ENCODE data around the gene CHCHD6.

CHCHD6 gene

DNA sequence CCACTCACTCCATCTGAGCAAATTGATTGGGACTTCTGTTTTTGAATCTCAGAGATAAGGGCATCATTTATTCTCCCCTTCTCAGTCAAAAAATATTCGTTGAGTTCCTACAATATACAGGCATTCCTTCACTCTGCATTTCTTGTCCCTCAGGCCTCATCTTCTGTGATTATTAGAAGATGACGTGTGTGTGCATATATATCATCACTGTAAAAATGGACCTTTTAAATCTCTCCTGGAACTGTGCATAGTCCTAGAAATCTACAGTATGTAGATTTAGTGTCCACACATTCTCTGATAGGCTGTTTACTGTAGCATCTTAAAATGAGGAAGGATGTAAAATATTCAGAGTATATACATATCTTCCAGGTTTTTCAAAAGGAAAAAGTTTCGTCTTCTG lies 235.7 kb downstream of the CHCHD6 start:
- H3K4me3 ChIP-seq (replicated peaks; ENCODE audit: low read depth, low read length), result no peak overlapping the region
- no peak for DNase-seq (ENCODE audit: low read depth)
- TF ChIP-seq, protein P1, sequence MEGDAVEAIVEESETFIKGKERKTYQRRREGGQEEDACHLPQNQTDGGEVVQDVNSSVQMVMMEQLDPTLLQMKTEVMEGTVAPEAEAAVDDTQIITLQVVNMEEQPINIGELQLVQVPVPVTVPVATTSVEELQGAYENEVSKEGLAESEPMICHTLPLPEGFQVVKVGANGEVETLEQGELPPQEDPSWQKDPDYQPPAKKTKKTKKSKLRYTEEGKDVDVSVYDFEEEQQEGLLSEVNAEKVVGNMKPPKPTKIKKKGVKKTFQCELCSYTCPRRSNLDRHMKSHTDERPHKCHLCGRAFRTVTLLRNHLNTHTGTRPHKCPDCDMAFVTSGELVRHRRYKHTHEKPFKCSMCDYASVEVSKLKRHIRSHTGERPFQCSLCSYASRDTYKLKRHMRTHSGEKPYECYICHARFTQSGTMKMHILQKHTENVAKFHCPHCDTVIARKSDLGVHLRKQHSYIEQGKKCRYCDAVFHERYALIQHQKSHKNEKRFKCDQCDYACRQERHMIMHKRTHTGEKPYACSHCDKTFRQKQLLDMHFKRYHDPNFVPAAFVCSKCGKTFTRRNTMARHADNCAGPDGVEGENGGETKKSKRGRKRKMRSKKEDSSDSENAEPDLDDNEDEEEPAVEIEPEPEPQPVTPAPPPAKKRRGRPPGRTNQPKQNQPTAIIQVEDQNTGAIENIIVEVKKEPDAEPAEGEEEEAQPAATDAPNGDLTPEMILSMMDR (IDR thresholded peaks at IDR 0.05; ENCODE audit: low read length, missing control alignments), result no peak

DNA sequence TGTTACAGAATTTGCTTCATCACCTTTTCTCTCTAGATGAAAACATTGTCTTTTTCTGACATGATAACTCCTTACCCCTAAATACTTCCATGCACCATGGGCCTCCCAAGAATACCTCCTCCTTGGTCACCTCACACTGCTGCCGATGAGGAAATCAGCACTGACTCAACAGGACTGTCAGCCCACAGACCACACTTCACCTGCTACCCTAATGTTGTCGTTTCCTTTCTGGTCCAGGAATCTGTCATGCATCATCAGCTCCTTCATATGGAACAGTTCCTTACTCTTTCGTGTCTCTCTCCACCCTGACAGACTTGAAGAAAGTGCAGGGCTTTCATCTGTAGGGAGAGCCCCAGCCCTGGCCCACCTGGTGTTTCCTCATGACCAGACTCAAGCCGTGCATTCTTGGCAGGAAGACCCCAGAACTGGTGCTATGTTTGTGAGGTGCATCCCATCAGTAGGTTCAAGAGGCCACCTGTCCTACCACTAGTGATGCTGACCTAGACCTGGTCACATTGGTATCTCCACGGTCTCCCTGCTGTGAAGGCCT lies 237.8 kb downstream of the CHCHD6 start:
- TF ChIP-seq, protein P1 (IDR thresholded peaks at IDR 0.05; ENCODE audit: low read length, missing control alignments), result no peak
- DNase-seq (ENCODE audit: low read depth), result no peak
- no peak overlapping the region for H3K4me3 ChIP-seq (replicated peaks; ENCODE audit: low read depth, low read length)

- no peak overlapping the region for H3K4me3 ChIP-seq (replicated peaks; ENCODE audit: low read depth, low read length)
- no peak for DNase-seq (ENCODE audit: low read depth)
- TF ChIP-seq, protein P1 (IDR thresholded peaks at IDR 0.05; ENCODE audit: low read length, missing control alignments), result no peak
Measured at GRCh38 chr3:126944089-126944965, 240.3 kb downstream of the CHCHD6 start.

DNA sequence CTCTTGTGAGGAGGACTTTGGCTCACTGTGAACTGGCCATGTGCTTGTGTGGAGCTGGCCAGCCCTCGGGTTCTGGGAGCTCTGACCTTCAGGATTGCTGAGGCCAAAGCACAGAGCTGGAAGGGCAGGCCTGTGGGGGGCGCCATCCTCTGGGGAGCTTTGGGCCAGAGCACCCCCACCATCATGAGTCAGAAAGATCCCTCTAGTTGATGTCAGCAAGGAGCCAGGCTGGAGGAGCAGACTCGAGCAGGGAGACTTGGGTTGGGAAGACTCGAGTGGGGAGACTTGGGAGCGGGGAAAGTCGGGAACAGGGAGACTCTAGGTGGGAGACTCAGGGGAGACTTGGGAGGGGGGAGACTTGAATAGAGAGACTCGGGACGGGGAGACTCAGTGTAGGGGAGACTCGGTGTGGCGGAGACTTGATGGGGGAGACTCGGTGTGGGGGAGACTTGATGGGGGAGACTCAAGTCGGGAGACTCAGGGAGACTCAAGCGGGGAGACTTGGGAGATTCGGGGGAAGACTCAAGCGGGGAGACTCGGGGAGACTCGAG lies 241.2 kb downstream of the CHCHD6 start:
- TF ChIP-seq, protein P1 (IDR thresholded peaks at IDR 0.05; ENCODE audit: low read length, missing control alignments), result no peak
- no peak for DNase-seq (ENCODE audit: low read depth)
- H3K4me3 ChIP-seq (replicated peaks; ENCODE audit: low read depth, low read length), result no peak overlapping the region

GRCh38 chr3:126945891-126946290 lies 241.9 kb downstream of the CHCHD6 start:
- no peak overlapping the region for H3K4me3 ChIP-seq (replicated peaks; ENCODE audit: low read depth, low read length)
- DNase-seq (ENCODE audit: low read depth), result no peak
- TF ChIP-seq, protein P1 (IDR thresholded peaks at IDR 0.05; ENCODE audit: low read length, missing control alignments), result no peak

GRCh38 chr3:126946405-126946804 lies 242.4 kb downstream of the CHCHD6 start:
- H3K4me3 ChIP-seq (replicated peaks; ENCODE audit: low read depth, low read length), result no peak overlapping the region
- TF ChIP-seq, protein P1 (IDR thresholded peaks at IDR 0.05; ENCODE audit: low read length, missing control alignments), result no peak
- no peak for DNase-seq (ENCODE audit: low read depth)
